ENCODE results near the gene CFAP299.
A peak's percentile ranks its signal among the peaks of the same experiment; 100 is the strongest.

CFAP299 gene

GRCh38 chr4:80321341-80321740, 14.2 kb upstream of the CFAP299 start:
- no peaks in the 10 kb centered on the region for H3K4me1 ChIP-seq (ENCODE audit: low read length)
- no peaks in the 10 kb centered on the region for H4K20me1 ChIP-seq (ENCODE audit: insufficient read depth, low read length)
- no peak overlapping the region for H3K4me2 ChIP-seq (ENCODE audit: low read depth, low read length)
- no peaks in the 10 kb centered on the region for H3K9me2 ChIP-seq (replicated peaks; ENCODE audit: insufficient read depth, low read length)
- no peak for DNase-seq
- no peaks in the 10 kb centered on the region for H3F3A ChIP-seq (ENCODE audit: insufficient read depth, low read length)
- H3K79me2 ChIP-seq (ENCODE audit: low read length): no peaks in the 10 kb centered on the region
- no peaks in the 10 kb centered on the region for H3K36me3 ChIP-seq (replicated peaks; ENCODE audit: insufficient read depth, low read length)
- H2AFZ ChIP-seq (ENCODE audit: low read length): no peak overlapping the region
- H3K9ac ChIP-seq (ENCODE audit: low read length): no peak overlapping the region
- TF ChIP-seq EZH2 (optimal IDR thresholded peaks at IDR 0.05; ENCODE audit: low read depth, low read length): no peak
- H3K27ac ChIP-seq (ENCODE audit: low read length): no peak overlapping the region
- no peaks in the 10 kb centered on the region for H3K9me3 ChIP-seq (replicated peaks; ENCODE audit: insufficient read depth, low read length)
- no peak overlapping the region for H3K4me3 ChIP-seq (ENCODE audit: low read length)
- no peaks in the 10 kb centered on the region for H3K27me3 ChIP-seq (replicated peaks; ENCODE audit: insufficient read depth, low read length)

DNA sequence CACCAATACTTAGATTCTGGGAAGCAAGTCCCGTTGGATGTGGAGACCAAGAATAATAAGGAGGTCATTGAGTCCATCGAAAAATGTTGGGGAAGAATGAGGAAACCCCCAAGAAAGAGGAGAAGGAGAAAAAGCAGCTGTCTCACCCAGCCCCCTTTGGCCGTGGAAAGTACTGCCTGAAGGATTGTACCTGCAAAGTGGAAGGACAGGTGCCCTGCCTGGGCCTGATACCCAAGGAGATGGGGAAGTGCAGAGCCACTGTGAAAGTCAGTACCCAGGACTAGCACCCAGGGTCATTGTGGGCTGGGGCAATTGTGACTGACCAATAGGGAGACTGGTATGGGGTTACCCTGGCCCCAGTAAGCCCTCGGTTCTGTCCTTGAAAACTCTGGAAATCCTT, 13.8 kb upstream of the CFAP299 start:
- H4K20me1 ChIP-seq (ENCODE audit: insufficient read depth, low read length): no peaks in the 10 kb centered on the region
- H3K4me3 ChIP-seq (ENCODE audit: low read length): no peak overlapping the region
- no peaks in the 10 kb centered on the region for H3K9me3 ChIP-seq (replicated peaks; ENCODE audit: insufficient read depth, low read length)
- no peaks in the 10 kb centered on the region for H3K4me1 ChIP-seq (ENCODE audit: low read length)
- H2AFZ ChIP-seq (ENCODE audit: low read length): no peak overlapping the region
- no peaks in the 10 kb centered on the region for H3K79me2 ChIP-seq (ENCODE audit: low read length)
- no peaks in the 10 kb centered on the region for H3K9me2 ChIP-seq (replicated peaks; ENCODE audit: insufficient read depth, low read length)
- no peak for DNase-seq
- H3K4me2 ChIP-seq (ENCODE audit: low read depth, low read length): no peak overlapping the region
- H3F3A ChIP-seq (ENCODE audit: insufficient read depth, low read length): no peaks in the 10 kb centered on the region
- H3K27me3 ChIP-seq (replicated peaks; ENCODE audit: insufficient read depth, low read length): no peaks in the 10 kb centered on the region
- H3K27ac ChIP-seq (ENCODE audit: low read length): no peak overlapping the region
- no peak overlapping the region for H3K9ac ChIP-seq (ENCODE audit: low read length)
- H3K36me3 ChIP-seq (replicated peaks; ENCODE audit: insufficient read depth, low read length): no peaks in the 10 kb centered on the region
- TF ChIP-seq EZH2 (optimal IDR thresholded peaks at IDR 0.05; ENCODE audit: low read depth, low read length) (no peak), EZH2phosphoT487 (IDR thresholded peaks at IDR 0.05; ENCODE audit: low read length) (no peak)
- TF ChIP-seq, protein P1, sequence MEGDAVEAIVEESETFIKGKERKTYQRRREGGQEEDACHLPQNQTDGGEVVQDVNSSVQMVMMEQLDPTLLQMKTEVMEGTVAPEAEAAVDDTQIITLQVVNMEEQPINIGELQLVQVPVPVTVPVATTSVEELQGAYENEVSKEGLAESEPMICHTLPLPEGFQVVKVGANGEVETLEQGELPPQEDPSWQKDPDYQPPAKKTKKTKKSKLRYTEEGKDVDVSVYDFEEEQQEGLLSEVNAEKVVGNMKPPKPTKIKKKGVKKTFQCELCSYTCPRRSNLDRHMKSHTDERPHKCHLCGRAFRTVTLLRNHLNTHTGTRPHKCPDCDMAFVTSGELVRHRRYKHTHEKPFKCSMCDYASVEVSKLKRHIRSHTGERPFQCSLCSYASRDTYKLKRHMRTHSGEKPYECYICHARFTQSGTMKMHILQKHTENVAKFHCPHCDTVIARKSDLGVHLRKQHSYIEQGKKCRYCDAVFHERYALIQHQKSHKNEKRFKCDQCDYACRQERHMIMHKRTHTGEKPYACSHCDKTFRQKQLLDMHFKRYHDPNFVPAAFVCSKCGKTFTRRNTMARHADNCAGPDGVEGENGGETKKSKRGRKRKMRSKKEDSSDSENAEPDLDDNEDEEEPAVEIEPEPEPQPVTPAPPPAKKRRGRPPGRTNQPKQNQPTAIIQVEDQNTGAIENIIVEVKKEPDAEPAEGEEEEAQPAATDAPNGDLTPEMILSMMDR (IDR thresholded peaks at IDR 0.05; ENCODE audit: low read length): no peak

- no peaks in the 10 kb centered on the region for H3K27me3 ChIP-seq (replicated peaks; ENCODE audit: insufficient read depth, low read length)
- no peaks in the 10 kb centered on the region for H3K79me2 ChIP-seq (ENCODE audit: low read length)
- H3K9me3 ChIP-seq (replicated peaks; ENCODE audit: insufficient read depth, low read length): no peaks in the 10 kb centered on the region
- H2AFZ ChIP-seq (ENCODE audit: low read length): no peak overlapping the region
- H3K4me3 ChIP-seq (ENCODE audit: low read length): no peak overlapping the region
- no peaks in the 10 kb centered on the region for H3K4me1 ChIP-seq (ENCODE audit: low read length)
- TF ChIP-seq, protein P1 (IDR thresholded peaks at IDR 0.05; ENCODE audit: low read length): peak; percentile 16
- TF ChIP-seq EZH2phosphoT487 (IDR thresholded peaks at IDR 0.05; ENCODE audit: low read length): no peak
- no peaks in the 10 kb centered on the region for H3K9me2 ChIP-seq (replicated peaks; ENCODE audit: insufficient read depth, low read length)
- DNase-seq: peak; percentile 29
- H4K20me1 ChIP-seq (ENCODE audit: insufficient read depth, low read length): no peaks in the 10 kb centered on the region
- no peak overlapping the region for H3K9ac ChIP-seq (ENCODE audit: low read length)
- H3K36me3 ChIP-seq (replicated peaks; ENCODE audit: insufficient read depth, low read length): no peaks in the 10 kb centered on the region
- H3F3A ChIP-seq (ENCODE audit: insufficient read depth, low read length): no peaks in the 10 kb centered on the region
- no peak overlapping the region for H3K4me2 ChIP-seq (ENCODE audit: low read depth, low read length)
- H3K27ac ChIP-seq (ENCODE audit: low read length): no peak overlapping the region
These were observed 12.8 kb upstream of the CFAP299 start for GRCh38 chr4:80322716-80323115.

DNA sequence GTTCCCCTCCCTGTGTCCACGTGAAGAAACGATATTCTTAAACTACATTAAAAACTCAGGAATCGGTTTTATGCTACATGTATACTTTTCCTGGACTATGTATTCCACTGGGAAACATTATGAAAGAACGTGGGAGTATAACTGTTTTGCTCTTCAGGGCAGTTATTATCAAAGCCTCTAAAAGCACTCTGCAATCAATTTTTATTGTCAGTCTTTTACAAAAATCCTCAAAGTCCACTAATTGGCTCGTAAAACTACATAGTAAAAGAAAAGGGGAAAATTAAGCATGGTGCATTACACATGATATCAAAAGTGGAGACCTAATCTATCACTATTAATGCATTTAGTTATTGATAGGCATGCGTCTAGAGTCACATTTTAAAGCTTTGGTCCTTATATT, 11.4 kb upstream of the CFAP299 start:
- no peaks in the 10 kb centered on the region for H3F3A ChIP-seq (ENCODE audit: insufficient read depth, low read length)
- no peaks in the 10 kb centered on the region for H4K20me1 ChIP-seq (ENCODE audit: insufficient read depth, low read length)
- H3K79me2 ChIP-seq (ENCODE audit: low read length): no peaks in the 10 kb centered on the region
- H3K4me1 ChIP-seq (ENCODE audit: low read length): no peaks in the 10 kb centered on the region
- no peak for DNase-seq
- H3K27ac ChIP-seq (ENCODE audit: low read length): no peak overlapping the region
- no peak overlapping the region for H3K4me3 ChIP-seq (ENCODE audit: low read length)
- no peak overlapping the region for H2AFZ ChIP-seq (ENCODE audit: low read length)
- no peak for TF ChIP-seq EZH2 (optimal IDR thresholded peaks at IDR 0.05; ENCODE audit: low read depth, low read length)
- no peak for TF ChIP-seq EZH2phosphoT487 (IDR thresholded peaks at IDR 0.05; ENCODE audit: low read length)
- TF ChIP-seq, protein P1 (IDR thresholded peaks at IDR 0.05; ENCODE audit: low read length): no peak
- no peaks in the 10 kb centered on the region for H3K9me2 ChIP-seq (replicated peaks; ENCODE audit: insufficient read depth, low read length)
- H3K27me3 ChIP-seq (replicated peaks; ENCODE audit: insufficient read depth, low read length): no peaks in the 10 kb centered on the region
- H3K4me2 ChIP-seq (ENCODE audit: low read depth, low read length): no peak overlapping the region
- H3K9me3 ChIP-seq (replicated peaks; ENCODE audit: insufficient read depth, low read length): no peaks in the 10 kb centered on the region
- no peaks in the 10 kb centered on the region for H3K36me3 ChIP-seq (replicated peaks; ENCODE audit: insufficient read depth, low read length)
- no peak overlapping the region for H3K9ac ChIP-seq (ENCODE audit: low read length)

All from MM.1S (cell line).